Memory B cell (primary cell): ENCODE data around the gene PVALEF.

ENCODE experiments used
- ATAC-seq: fragments of 150-1000 bp; cut with Tn5 transposase; 2 replicates; pipeline ENCODE4 v1.10.0; 2021; ENCODE audit warnings: low read depth, mild to moderate bottlenecking, moderate library complexity
- DNase-seq, 2 donors: peaks; one replicate each; pipeline ENCODE4 v3.0.0; 2022; ENCODE audit warnings: low spot score in 2 of 2
- H3K27ac Mint-ChIP-seq: one replicate; pipeline ENCODE4 v1.8.0; 2022; ENCODE audit warnings: mild to moderate bottlenecking, moderate library complexity, mixed read lengths
- H3K27me3 Mint-ChIP-seq: one replicate; pipeline ENCODE4 v1.8.0; 2022; ENCODE audit warnings: mixed read lengths
- H3K36me3 Mint-ChIP-seq: one replicate; pipeline ENCODE4 v1.8.0; 2022; ENCODE audit warnings: mild to moderate bottlenecking, mixed read lengths
- H3K4me1 Mint-ChIP-seq: one replicate; pipeline ENCODE4 v1.8.0; 2022; ENCODE audit warnings: mixed read lengths
- H3K4me3 Mint-ChIP-seq: one replicate; pipeline ENCODE4 v1.8.0; 2022; ENCODE audit warnings: mild to moderate bottlenecking, moderate library complexity, mixed read lengths
- H3K9me3 Mint-ChIP-seq: one replicate; pipeline ENCODE4 v1.8.0; 2022; ENCODE audit warnings: mixed read lengths

The PVALEF gene

GRCh38 chr17:81165246-81166032 is at the start of gene PVALEF:
Gene PVALEF, plus strand, starts transcription at chr17:81165507. Its CDS starts 15,720 bp downstream, at chr17:81181227.
- no peaks in the 10 kb centered on the region for H3K9me3 Mint-ChIP-seq
- no peaks in the 10 kb centered on the region for H3K36me3 Mint-ChIP-seq
- peaks cover 11% of the 10 kb centered on the region for H3K27me3 Mint-ChIP-seq
- no peaks in the 10 kb centered on the region for H3K4me1 Mint-ChIP-seq
- peak within 1 kb of the TSS; percentile 37 for H3K4me3 Mint-ChIP-seq
- H3K27ac Mint-ChIP-seq, result no peak within 1 kb of the TSS
- DNase-seq, result no peak
- ATAC-seq, result peak; percentile 14

GRCh38 chr17:81115749-81116464 is 49.4 kb upstream of the PVALEF start:
- H3K27ac Mint-ChIP-seq, result no peak overlapping the region
- peaks cover 11% of the 10 kb centered on the region for H3K27me3 Mint-ChIP-seq
- no peak for ATAC-seq
- H3K4me3 Mint-ChIP-seq, result no peak overlapping the region
- H3K9me3 Mint-ChIP-seq, result no peaks in the 10 kb centered on the region
- DNase-seq, result no peak
- peaks cover 9% of the 10 kb centered on the region for H3K4me1 Mint-ChIP-seq
- H3K36me3 Mint-ChIP-seq, result no peaks in the 10 kb centered on the region

GRCh38 chr17:81116704-81117103 is 48.6 kb upstream of the PVALEF start:
- H3K36me3 Mint-ChIP-seq, result no peaks in the 10 kb centered on the region
- peaks cover 10% of the 10 kb centered on the region for H3K27me3 Mint-ChIP-seq
- no peaks in the 10 kb centered on the region for H3K9me3 Mint-ChIP-seq
- ATAC-seq (no peak), DNase-seq (no peak)
- no peak overlapping the region for H3K4me3 Mint-ChIP-seq
- H3K27ac Mint-ChIP-seq, result no peak overlapping the region
- peaks cover 9% of the 10 kb centered on the region for H3K4me1 Mint-ChIP-seq

- Mint-ChIP-seq H3K27me3 (peaks cover 8% of the 10 kb centered on the region), H3K9me3 (no peaks in the 10 kb centered on the region), H3K4me3 (no peak overlapping the region), H3K27ac (no peak overlapping the region), H3K36me3 (no peaks in the 10 kb centered on the region), H3K4me1 (peaks cover 9% of the 10 kb centered on the region)
- ATAC-seq (no peak), DNase-seq (no peak)
Measured at GRCh38 chr17:81117672-81118198, 47.6 kb upstream of the PVALEF start.

- Mint-ChIP-seq H3K4me1 (peaks cover 9% of the 10 kb centered on the region), H3K27me3 (peaks cover 8% of the 10 kb centered on the region), H3K27ac (peak overlapping the region; percentile 52), H3K36me3 (no peaks in the 10 kb centered on the region), H3K9me3 (no peaks in the 10 kb centered on the region), H3K4me3 (peak overlapping the region; percentile 83)
- ATAC-seq, result no peak
- DNase-seq, result no peak
Measured at GRCh38 chr17:81118308-81119221, 46.7 kb upstream of the PVALEF start.

- H3K36me3 Mint-ChIP-seq, result no peaks in the 10 kb centered on the region
- peaks cover 8% of the 10 kb centered on the region for H3K27me3 Mint-ChIP-seq
- peak; percentile 91 to 95 for DNase-seq
- peaks cover 9% of the 10 kb centered on the region for H3K4me1 Mint-ChIP-seq
- ATAC-seq, result peak; percentile 79
- H3K27ac Mint-ChIP-seq, result peak overlapping the region; percentile 77
- no peaks in the 10 kb centered on the region for H3K9me3 Mint-ChIP-seq
- H3K4me3 Mint-ChIP-seq, result peak overlapping the region; percentile 83
Measured at GRCh38 chr17:81119223-81120148, 45.8 kb upstream of the PVALEF start.

- Mint-ChIP-seq H3K9me3 (no peaks in the 10 kb centered on the region), H3K27me3 (peaks cover 6% of the 10 kb centered on the region), H3K4me3 (no peak overlapping the region), H3K36me3 (no peaks in the 10 kb centered on the region), H3K27ac (no peak overlapping the region), H3K4me1 (peaks cover 9% of the 10 kb centered on the region)
- ATAC-seq (no peak), DNase-seq (no peak)
Measured at GRCh38 chr17:81120149-81120484, 45.2 kb upstream of the PVALEF start.

GRCh38 chr17:81120695-81121621 is 44.3 kb upstream of the PVALEF start:
- Mint-ChIP-seq H3K27ac (no peak overlapping the region), H3K36me3 (no peaks in the 10 kb centered on the region), H3K27me3 (peaks cover 3% of the 10 kb centered on the region), H3K4me3 (no peak overlapping the region), H3K4me1 (peaks cover 9% of the 10 kb centered on the region), H3K9me3 (no peaks in the 10 kb centered on the region)
- DNase-seq (no peak), ATAC-seq (no peak)

- H3K27ac Mint-ChIP-seq, result no peak overlapping the region
- no peak overlapping the region for H3K4me3 Mint-ChIP-seq
- no peak for DNase-seq
- no peaks in the 10 kb centered on the region for H3K36me3 Mint-ChIP-seq
- H3K4me1 Mint-ChIP-seq, result peaks cover 9% of the 10 kb centered on the region
- no peaks in the 10 kb centered on the region for H3K9me3 Mint-ChIP-seq
- ATAC-seq, result no peak
- peaks cover 3% of the 10 kb centered on the region for H3K27me3 Mint-ChIP-seq
Measured at GRCh38 chr17:81121841-81122733, 43.2 kb upstream of the PVALEF start.

- Mint-ChIP-seq H3K36me3 (no peaks in the 10 kb centered on the region), H3K4me1 (peaks cover 9% of the 10 kb centered on the region), H3K27ac (no peak overlapping the region), H3K4me3 (no peak overlapping the region), H3K9me3 (no peaks in the 10 kb centered on the region), H3K27me3 (peaks cover 3% of the 10 kb centered on the region)
- ATAC-seq (no peak), DNase-seq (no peak)
Measured at GRCh38 chr17:81123052-81124048, 42.0 kb upstream of the PVALEF start.

- Mint-ChIP-seq H3K9me3 (no peaks in the 10 kb centered on the region), H3K4me3 (no peak overlapping the region), H3K27me3 (no peaks in the 10 kb centered on the region), H3K4me1 (peaks cover 2% of the 10 kb centered on the region), H3K36me3 (no peaks in the 10 kb centered on the region), H3K27ac (no peak overlapping the region)
- no peak for DNase-seq
- no peak for ATAC-seq
Measured at GRCh38 chr17:81124377-81124776, 40.9 kb upstream of the PVALEF start.
